NCI-H446 treated with DMSO at 0.1 percent for 48 hours (cell line): Measurements from ENCODE around the gene C11orf52.
"Not testable (repeated sequence)": the region's sequence is repeated elsewhere in the genome, so short reads cannot be mapped to it uniquely, and the experiment has no call there.

Source experiments
- DNase-seq: peaks from one replicate; lab custom pipeline; 2025; lab: John Stamatoyannopoulos, UW

C11orf52 gene

GRCh38 chr11:111913031-111913861 is 5.5 kb upstream of the C11orf52 start:
- no peak for DNase-seq

GRCh38 chr11:111913997-111914396 is 4.7 kb upstream of the C11orf52 start:
- no peak for DNase-seq

- DNase-seq: no peak
These were observed 1.9 kb upstream of the C11orf52 start for GRCh38 chr11:111916768-111917167.

GRCh38 chr11:111917312-111917711 is 1.4 kb upstream of the C11orf52 start:
- DNase-seq: no peak

- DNase-seq: no peak
These were observed 925 bp upstream of the C11orf52 start for GRCh38 chr11:111917788-111918187.

- DNase-seq: no peak
These were observed 2.2 kb downstream of the C11orf52 start for GRCh38 chr11:111920908-111921307.

- DNase-seq: no peak
These were observed 3.0 kb downstream of the C11orf52 start for GRCh38 chr11:111921541-111922230.

GRCh38 chr11:111922803-111923202 is 4.1 kb downstream of the C11orf52 start:
- no peak for DNase-seq

- DNase-seq: no peak
These were observed 4.7 kb downstream of the C11orf52 start for GRCh38 chr11:111923351-111923788.

- DNase-seq: no peak
These were observed 5.2 kb downstream of the C11orf52 start for GRCh38 chr11:111923951-111924350.

GRCh38 chr11:111925953-111926352 is 7.2 kb downstream of the C11orf52 start:
- DNase-seq: no peak

- DNase-seq: peak; percentile 98
These were observed 8.0 kb downstream of the C11orf52 start for GRCh38 chr11:111926505-111927391.

- DNase-seq: no peak
These were observed 11.8 kb downstream of the C11orf52 start for GRCh38 chr11:111930472-111930871.

- no peak for DNase-seq
These were observed 13.9 kb downstream of the C11orf52 start for GRCh38 chr11:111932611-111932950.

- DNase-seq: not testable (repeated sequence)
These were observed 14.5 kb downstream of the C11orf52 start for GRCh38 chr11:111933176-111933575.

- no peak for DNase-seq
These were observed 15.2 kb downstream of the C11orf52 start for GRCh38 chr11:111933872-111934271.

GRCh38 chr11:111934306-111934705 is 15.6 kb downstream of the C11orf52 start:
- no peak for DNase-seq

GRCh38 chr11:111935317-111936039 is 16.8 kb downstream of the C11orf52 start:
- DNase-seq: no peak

- DNase-seq: no peak
These were observed 17.4 kb downstream of the C11orf52 start for GRCh38 chr11:111936040-111936540.

GRCh38 chr11:111937461-111937769 is 18.7 kb downstream of the C11orf52 start:
- DNase-seq: no peak

- DNase-seq: no peak
These were observed 19.1 kb downstream of the C11orf52 start for GRCh38 chr11:111937844-111938243.

GRCh38 chr11:111938687-111939160 is 20.0 kb downstream of the C11orf52 start:
- no peak for DNase-seq
